GM23338 (cell line): Measurements from ENCODE around the gene PALMD. TPM values are rescaled to one million over a fixed set of nuclear protein-coding genes. Genes with fewer than 3 reads are reported as not detected.

Experiments used
- ATAC-seq: fragments of 200-7000 bp; cut with Tn5 transposase; 3 replicates; pipeline ENCODE4 v1.9.1; 2020
- DNase-seq: peaks from one replicate; pipeline ENCODE4 v3.0.0-alpha.2; 2015; ENCODE audit warnings: low spot score
- H2AFZ ChIP-seq: fragments of 200-600 bp; sonication (generic); 2 replicates; pipeline ENCODE4 v1.8.0; 2016; ENCODE audit warnings: antibody characterized with exemption, mild to moderate bottlenecking, moderate library complexity
- H3F3A ChIP-seq: fragments of 200-600 bp; sonication (generic); replicated peaks from 2 replicates; pipeline ENCODE4 v1.8.0; 2017; ENCODE audit warnings: antibody characterized with exemption, mixed run types, low read depth
- H3K27ac ChIP-seq: fragments of 200-600 bp; sonication (generic); 2 replicates; pipeline ENCODE4 v1.6.1; 2016; ENCODE audit warnings: low read depth
- H3K27me3 ChIP-seq: fragments of 200-600 bp; sonication (generic); 2 replicates; pipeline ENCODE4 v1.8.0; 2016; ENCODE audit warnings: mild to moderate bottlenecking, mixed run types, moderate library complexity; ENCODE audit not compliant: insufficient read depth
- H3K36me3 ChIP-seq: fragments of 200-600 bp; sonication (generic); 2 replicates; pipeline ENCODE4 v1.8.0; 2016; ENCODE audit warnings: mild to moderate bottlenecking; ENCODE audit not compliant: insufficient read depth
- H3K4me1 ChIP-seq: fragments of 200-600 bp; sonication (generic); 2 replicates; pipeline ENCODE4 v1.8.0; 2016; ENCODE audit warnings: mild to moderate bottlenecking, moderate library complexity; ENCODE audit not compliant: insufficient read depth
- H3K4me2 ChIP-seq: fragments of 200-600 bp; sonication (generic); 2 replicates; pipeline ENCODE4 v1.7.1; 2017; ENCODE audit warnings: mixed run types
- H3K4me3 ChIP-seq: fragments of 200-600 bp; sonication (generic); 2 replicates; pipeline ENCODE4 v1.6.1; 2016; ENCODE audit warnings: mixed run types
- H3K79me2 ChIP-seq: fragments of 200-600 bp; sonication (generic); replicated peaks from 2 replicates; pipeline ENCODE4 v1.8.0; 2017; ENCODE audit warnings: mild to moderate bottlenecking; ENCODE audit not compliant: insufficient read depth
- H3K9me2 ChIP-seq: fragments of 200-600 bp; sonication (generic); 2 replicates; pipeline ENCODE4 v1.8.0; 2017; ENCODE audit not compliant: insufficient read depth
- H4K20me1 ChIP-seq: fragments of 200-600 bp; sonication (generic); replicated peaks from 2 replicates; pipeline ENCODE4 v1.8.0; 2017; ENCODE audit warnings: mild to moderate bottlenecking; ENCODE audit not compliant: insufficient read depth
- H3K27ac Mint-ChIP-seq: 2 replicates; pipeline ENCODE4 v1.8.0; 2020; ENCODE audit warnings: inconsistent platforms, mild to moderate bottlenecking, moderate library complexity, mixed read lengths
- H3K27me3 Mint-ChIP-seq: 3 replicates; pipeline ENCODE4 v1.8.0; 2022; ENCODE audit warnings: low read depth, mild to moderate bottlenecking, moderate library complexity, mixed read lengths, inconsistent platforms; ENCODE audit not compliant: insufficient read depth, poor library complexity
- H3K36me3 Mint-ChIP-seq: 3 replicates; pipeline ENCODE4 v1.8.0; 2021; ENCODE audit warnings: low read depth, mild to moderate bottlenecking, inconsistent platforms, moderate library complexity, mixed read lengths
- H3K4me1 Mint-ChIP-seq: 3 replicates; pipeline ENCODE4 v1.8.0; 2020; ENCODE audit warnings: mild to moderate bottlenecking, inconsistent platforms, mixed read lengths
- H3K4me3 Mint-ChIP-seq: 3 replicates; pipeline ENCODE4 v1.8.0; 2021; ENCODE audit warnings: moderate library complexity, mild to moderate bottlenecking, inconsistent platforms, mixed read lengths
- H3K9me3 Mint-ChIP-seq: 3 replicates; pipeline ENCODE4 v1.8.0; 2020; ENCODE audit warnings: moderate library complexity, mild to moderate bottlenecking, inconsistent platforms, mixed read lengths
- CREB1 ChIP-seq: fragments of 250-450 bp; sonication (Bioruptor Pico); IDR thresholded peaks from 2 replicates; pipeline ENCODE4 v1.5.0; 2020; ENCODE audit warnings: low read depth, mild to moderate bottlenecking, moderate library complexity
- EZH2phosphoT487 ChIP-seq: fragments of 200-600 bp; sonication (generic); IDR thresholded peaks from one replicate; pipeline ENCODE4 v1.8.1; 2018; ENCODE audit warnings: antibody characterized with exemption; ENCODE audit not compliant: unreplicated experiment
- ZNF331 ChIP-seq: fragments of 250-450 bp; sonication (Bioruptor Pico); IDR thresholded peaks from 2 replicates; pipeline ENCODE4 v1.5.0; 2020; ENCODE audit warnings: low read depth, mild to moderate bottlenecking, moderate library complexity
- polyA plus RNA-seq: library from polyadenylated mRNA; unstranded; fragments of >200 nt; fragmentation: Nextera tagmentation; extraction: Ambion mirVana; gene quantifications from 2 replicates; pipeline ENCODE4 v1.2.1, GENCODE V29; 2016
- total RNA-seq: library from RNA; depleted of rRNA; stranded (reverse); fragments of >200 nt; shearing (Covaris generic); gene quantifications from 2 replicates; pipeline ENCODE4 v1.2.3, GENCODE V29; 2014
- TF ChIP-seq, protein P1 (sequence below): fragments of 250-450 bp; sonication (Bioruptor Pico); IDR thresholded peaks from 2 replicates; pipeline ENCODE4 v1.5.0; 2020; ENCODE audit warnings: mild to moderate bottlenecking, moderate library complexity
- TF ChIP-seq, protein P2 (sequence below): IDR thresholded peaks from one replicate; pipeline ENCODE4 v1.6.1; 2018; ENCODE audit warnings: antibody characterized with exemption; ENCODE audit not compliant: unreplicated experiment
- TF ChIP-seq, protein P3 (sequence below): IDR thresholded peaks from 2 replicates; pipeline ENCODE4 v1.6.1; 2016; ENCODE audit warnings: antibody characterized with exemption

Gene PALMD
- total and polyA plus RNA-seq, 2 experiments from 2014 or later, result not detected

DNA sequence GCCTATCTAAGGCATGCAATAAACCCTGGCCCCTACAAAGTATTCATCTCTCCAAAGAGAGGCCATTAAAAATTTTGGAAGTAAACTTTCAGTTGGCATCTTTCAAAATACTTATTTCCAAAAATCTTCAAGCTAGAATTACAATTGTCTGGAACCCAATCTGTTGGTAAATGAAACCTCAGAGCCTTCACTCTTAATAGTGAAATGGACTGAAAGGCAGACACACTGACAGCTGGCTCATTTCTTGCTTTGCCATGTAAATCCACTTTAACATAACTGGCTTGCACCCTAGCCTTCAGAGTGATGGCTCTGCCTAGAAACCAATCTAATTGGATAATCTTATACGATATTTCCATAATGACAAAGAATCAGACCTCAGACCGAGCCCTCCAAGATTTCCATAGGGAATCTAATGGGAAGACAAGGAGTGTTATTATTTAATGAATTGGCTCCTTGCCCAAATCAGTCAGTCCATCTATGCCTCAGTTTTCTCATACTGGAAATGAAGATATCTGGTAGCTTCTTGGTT, 9.2 kb upstream of the PALMD start (continued):
- TF ChIP-seq, protein P1, sequence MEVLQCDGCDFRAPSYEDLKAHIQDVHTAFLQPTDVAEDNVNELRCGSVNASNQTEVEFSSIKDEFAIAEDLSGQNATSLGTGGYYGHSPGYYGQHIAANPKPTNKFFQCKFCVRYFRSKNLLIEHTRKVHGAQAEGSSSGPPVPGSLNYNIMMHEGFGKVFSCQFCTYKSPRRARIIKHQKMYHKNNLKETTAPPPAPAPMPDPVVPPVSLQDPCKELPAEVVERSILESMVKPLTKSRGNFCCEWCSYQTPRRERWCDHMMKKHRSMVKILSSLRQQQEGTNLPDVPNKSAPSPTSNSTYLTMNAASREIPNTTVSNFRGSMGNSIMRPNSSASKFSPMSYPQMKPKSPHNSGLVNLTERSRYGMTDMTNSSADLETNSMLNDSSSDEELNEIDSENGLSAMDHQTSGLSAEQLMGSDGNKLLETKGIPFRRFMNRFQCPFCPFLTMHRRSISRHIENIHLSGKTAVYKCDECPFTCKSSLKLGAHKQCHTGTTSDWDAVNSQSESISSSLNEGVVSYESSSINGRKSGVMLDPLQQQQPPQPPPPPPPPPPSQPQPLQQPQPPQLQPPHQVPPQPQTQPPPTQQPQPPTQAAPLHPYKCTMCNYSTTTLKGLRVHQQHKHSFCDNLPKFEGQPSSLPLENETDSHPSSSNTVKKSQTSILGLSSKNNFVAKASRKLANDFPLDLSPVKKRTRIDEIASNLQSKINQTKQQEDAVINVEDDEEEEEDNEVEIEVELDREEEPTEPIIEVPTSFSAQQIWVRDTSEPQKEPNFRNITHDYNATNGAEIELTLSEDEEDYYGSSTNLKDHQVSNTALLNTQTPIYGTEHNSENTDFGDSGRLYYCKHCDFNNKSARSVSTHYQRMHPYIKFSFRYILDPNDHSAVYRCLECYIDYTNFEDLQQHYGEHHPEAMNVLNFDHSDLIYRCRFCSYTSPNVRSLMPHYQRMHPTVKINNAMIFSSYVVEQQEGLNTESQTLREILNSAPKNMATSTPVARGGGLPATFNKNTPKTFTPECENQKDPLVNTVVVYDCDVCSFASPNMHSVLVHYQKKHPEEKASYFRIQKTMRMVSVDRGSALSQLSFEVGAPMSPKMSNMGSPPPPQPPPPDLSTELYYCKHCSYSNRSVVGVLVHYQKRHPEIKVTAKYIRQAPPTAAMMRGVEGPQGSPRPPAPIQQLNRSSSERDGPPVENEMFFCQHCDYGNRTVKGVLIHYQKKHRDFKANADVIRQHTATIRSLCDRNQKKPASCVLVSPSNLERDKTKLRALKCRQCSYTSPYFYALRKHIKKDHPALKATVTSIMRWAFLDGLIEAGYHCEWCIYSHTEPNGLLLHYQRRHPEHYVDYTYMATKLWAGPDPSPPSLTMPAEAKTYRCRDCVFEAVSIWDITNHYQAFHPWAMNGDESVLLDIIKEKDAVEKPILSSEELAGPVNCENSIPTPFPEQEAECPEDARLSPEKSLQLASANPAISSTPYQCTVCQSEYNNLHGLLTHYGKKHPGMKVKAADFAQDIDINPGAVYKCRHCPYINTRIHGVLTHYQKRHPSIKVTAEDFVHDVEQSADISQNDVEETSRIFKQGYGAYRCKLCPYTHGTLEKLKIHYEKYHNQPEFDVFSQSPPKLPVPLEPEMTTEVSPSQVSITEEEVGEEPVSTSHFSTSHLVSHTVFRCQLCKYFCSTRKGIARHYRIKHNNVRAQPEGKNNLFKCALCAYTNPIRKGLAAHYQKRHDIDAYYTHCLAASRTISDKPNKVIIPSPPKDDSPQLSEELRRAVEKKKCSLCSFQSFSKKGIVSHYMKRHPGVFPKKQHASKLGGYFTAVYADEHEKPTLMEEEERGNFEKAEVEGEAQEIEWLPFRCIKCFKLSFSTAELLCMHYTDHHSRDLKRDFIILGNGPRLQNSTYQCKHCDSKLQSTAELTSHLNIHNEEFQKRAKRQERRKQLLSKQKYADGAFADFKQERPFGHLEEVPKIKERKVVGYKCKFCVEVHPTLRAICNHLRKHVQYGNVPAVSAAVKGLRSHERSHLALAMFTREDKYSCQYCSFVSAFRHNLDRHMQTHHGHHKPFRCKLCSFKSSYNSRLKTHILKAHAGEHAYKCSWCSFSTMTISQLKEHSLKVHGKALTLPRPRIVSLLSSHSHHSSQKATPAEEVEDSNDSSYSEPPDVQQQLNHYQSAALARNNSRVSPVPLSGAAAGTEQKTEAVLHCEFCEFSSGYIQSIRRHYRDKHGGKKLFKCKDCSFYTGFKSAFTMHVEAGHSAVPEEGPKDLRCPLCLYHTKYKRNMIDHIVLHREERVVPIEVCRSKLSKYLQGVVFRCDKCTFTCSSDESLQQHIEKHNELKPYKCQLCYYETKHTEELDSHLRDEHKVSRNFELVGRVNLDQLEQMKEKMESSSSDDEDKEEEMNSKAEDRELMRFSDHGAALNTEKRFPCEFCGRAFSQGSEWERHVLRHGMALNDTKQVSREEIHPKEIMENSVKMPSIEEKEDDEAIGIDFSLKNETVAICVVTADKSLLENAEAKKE (CRISPR knock-in tag), result no peak

DNA sequence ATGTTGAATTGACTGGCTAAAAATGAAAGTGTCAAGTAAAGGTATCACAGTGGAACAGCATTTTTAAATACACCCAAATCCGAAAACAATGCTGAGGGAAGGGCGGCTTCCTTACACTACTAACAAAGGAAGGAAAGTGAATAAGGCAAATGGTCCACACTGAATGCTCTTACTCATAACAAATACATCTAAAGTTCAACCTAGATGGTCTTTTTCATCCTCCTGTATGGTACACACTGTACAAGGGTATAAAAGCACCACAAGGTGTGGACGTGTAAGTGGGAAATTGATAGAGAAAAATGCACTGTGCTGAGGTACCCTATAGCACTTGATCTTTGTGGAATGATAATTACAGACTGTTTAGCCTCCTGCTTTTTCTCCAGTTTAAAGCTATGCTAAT, 7.1 kb upstream of the PALMD start:
- Histone ChIP-seq H3K4me3 (no peak overlapping the region), H3K4me1 (no peaks in the 10 kb centered on the region), H3K27ac (no peak overlapping the region), H2AFZ (no peak overlapping the region), H3K27me3 (no peaks in the 10 kb centered on the region), H4K20me1 (no peaks in the 10 kb centered on the region), H3K36me3 (no peaks in the 10 kb centered on the region), H3K9me2 (no peaks in the 10 kb centered on the region), H3F3A (no peaks in the 10 kb centered on the region), H3K4me2 (no peak overlapping the region), H3K79me2 (no peaks in the 10 kb centered on the region)
- Mint-ChIP-seq H3K4me3 (no peak overlapping the region), H3K9me3 (no peaks in the 10 kb centered on the region), H3K36me3 (no peaks in the 10 kb centered on the region), H3K4me1 (peaks cover 12% of the 10 kb centered on the region; the same call in 2 of the 3 replicates), H3K27ac (no peak overlapping the region), H3K27me3 (peaks cover 4% of the 10 kb centered on the region)
- ATAC-seq, result no peak
- DNase-seq, result no peak
- TF ChIP-seq CREB1 (CRISPR knock-in tag) (no peak), EZH2phosphoT487 (no peak), ZNF331 (CRISPR knock-in tag) (no peak)
- TF ChIP-seq, protein P2, sequence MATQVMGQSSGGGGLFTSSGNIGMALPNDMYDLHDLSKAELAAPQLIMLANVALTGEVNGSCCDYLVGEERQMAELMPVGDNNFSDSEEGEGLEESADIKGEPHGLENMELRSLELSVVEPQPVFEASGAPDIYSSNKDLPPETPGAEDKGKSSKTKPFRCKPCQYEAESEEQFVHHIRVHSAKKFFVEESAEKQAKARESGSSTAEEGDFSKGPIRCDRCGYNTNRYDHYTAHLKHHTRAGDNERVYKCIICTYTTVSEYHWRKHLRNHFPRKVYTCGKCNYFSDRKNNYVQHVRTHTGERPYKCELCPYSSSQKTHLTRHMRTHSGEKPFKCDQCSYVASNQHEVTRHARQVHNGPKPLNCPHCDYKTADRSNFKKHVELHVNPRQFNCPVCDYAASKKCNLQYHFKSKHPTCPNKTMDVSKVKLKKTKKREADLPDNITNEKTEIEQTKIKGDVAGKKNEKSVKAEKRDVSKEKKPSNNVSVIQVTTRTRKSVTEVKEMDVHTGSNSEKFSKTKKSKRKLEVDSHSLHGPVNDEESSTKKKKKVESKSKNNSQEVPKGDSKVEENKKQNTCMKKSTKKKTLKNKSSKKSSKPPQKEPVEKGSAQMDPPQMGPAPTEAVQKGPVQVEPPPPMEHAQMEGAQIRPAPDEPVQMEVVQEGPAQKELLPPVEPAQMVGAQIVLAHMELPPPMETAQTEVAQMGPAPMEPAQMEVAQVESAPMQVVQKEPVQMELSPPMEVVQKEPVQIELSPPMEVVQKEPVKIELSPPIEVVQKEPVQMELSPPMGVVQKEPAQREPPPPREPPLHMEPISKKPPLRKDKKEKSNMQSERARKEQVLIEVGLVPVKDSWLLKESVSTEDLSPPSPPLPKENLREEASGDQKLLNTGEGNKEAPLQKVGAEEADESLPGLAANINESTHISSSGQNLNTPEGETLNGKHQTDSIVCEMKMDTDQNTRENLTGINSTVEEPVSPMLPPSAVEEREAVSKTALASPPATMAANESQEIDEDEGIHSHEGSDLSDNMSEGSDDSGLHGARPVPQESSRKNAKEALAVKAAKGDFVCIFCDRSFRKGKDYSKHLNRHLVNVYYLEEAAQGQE, result no peak
- TF ChIP-seq, protein P3, sequence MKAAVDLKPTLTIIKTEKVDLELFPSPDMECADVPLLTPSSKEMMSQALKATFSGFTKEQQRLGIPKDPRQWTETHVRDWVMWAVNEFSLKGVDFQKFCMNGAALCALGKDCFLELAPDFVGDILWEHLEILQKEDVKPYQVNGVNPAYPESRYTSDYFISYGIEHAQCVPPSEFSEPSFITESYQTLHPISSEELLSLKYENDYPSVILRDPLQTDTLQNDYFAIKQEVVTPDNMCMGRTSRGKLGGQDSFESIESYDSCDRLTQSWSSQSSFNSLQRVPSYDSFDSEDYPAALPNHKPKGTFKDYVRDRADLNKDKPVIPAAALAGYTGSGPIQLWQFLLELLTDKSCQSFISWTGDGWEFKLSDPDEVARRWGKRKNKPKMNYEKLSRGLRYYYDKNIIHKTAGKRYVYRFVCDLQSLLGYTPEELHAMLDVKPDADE, result no peak
